HG03378 (cell line): Measurements from ENCODE around the gene PRKCZ.

Source experiments
- ATAC-seq: cut with Tn5 transposase; IDR thresholded peaks from one replicate; pipeline ENCODE4 v1.9.1; 2021; ENCODE audit warnings: mild to moderate bottlenecking, moderate library complexity; ENCODE audit not compliant: unreplicated experiment

PRKCZ gene

DNA sequence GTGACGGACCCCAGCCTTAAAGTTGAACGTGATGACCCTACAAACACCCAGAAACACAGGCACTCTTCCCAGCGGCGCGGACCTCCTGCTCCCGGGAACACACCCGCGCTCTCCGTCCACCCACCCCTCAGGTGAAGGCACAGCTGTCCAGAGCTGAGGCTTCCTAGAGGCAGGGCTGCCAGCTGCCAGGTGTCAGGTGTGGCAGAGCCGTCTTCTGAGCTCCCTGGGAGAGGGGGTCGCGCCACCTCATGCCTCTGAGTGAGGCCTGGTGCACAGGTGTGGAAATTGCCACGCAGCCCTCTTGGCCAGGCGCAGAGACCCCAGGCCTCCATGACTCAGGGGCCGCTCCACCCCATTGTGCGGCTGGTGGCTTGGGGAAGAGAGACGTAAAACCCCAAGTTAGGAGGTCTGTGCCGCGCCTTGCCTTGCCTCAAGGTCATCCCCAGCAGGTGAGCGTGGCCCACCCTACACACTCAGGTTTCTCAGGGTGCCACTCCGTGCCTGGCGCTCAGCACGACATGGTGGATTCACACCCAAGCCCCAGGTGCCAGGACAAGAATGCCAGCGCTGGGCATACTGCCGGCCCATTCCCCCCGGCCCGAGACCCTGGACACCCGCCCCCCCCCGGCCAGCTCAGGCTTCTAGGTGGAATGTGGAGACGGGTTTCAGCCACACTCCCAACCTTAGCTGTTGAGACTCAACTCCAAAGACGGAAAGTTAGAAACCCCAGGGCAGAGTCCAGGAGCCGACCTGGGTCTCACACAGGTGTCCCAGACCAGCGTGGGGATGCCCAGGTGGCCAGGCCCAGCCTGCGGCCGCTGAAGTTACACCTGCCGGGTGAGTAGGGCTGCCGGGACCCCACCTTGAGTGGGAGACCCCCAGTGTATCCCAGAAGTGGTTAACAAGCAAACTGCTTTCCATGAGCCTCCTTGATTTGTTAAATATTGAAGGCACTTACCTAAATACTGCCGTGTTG, 136.0 kb downstream of the PRKCZ start:
- no peak for ATAC-seq

DNA sequence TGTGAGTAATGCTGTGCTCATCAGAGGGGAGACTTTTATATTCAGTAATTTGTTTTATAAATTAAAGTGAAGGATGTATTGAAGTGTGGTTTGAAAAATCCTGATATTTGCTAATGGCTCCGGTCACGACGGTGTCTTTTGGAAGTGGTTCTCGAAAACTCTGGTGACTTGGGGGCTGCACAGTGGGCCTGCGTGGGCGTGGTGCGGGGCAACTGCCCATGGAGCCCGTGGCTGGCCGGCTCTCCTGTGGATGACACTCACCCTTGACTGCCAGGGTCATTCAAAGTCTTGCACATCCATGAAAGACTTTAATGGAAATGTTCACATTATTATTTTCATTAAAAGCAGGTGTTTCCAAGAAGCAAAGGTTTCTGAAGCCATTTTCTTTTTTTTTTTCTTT, 136.7 kb downstream of the PRKCZ start:
- ATAC-seq, result no peak

DNA sequence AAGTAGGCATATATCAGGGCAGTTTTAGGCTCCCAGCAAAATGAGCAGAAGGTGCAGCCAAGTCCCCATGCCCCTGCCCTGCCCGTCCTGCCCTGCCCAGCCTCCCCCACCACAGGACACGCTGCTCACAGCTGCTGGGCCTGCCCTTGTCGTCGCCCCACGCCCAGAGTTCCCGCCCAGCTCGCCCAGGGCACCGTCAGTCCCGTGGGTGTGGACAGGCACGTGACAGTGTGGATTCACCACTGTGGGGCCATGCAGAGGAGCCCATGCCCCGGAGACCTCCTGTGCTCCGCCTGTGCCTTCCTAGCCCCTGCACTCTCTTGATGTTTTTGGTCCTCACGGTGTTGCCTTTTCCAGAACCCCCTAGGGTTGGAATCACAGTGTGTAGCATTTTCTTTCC, 137.4 kb downstream of the PRKCZ start:
- ATAC-seq, result no peak

DNA sequence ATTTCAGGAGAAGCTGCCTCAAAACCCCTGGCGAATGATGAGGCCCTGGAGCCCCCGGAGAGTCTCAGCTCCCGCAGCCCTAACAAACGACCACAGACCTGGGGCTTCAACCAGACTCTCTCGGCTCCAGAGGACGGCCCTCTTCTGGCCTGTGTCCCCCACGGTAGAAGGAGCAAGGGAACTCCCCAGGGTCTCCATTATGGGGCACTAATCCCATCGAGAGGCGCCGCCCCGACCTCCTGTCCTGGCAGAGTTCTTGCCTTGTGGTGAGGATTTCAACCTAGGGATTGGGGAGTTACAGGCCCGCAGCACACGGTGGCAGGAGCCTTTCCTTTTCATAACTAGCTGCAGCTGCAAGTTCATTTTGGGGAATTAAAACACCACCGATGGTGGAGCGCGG, 138.1 kb downstream of the PRKCZ start:
- ATAC-seq, result no peak

DNA sequence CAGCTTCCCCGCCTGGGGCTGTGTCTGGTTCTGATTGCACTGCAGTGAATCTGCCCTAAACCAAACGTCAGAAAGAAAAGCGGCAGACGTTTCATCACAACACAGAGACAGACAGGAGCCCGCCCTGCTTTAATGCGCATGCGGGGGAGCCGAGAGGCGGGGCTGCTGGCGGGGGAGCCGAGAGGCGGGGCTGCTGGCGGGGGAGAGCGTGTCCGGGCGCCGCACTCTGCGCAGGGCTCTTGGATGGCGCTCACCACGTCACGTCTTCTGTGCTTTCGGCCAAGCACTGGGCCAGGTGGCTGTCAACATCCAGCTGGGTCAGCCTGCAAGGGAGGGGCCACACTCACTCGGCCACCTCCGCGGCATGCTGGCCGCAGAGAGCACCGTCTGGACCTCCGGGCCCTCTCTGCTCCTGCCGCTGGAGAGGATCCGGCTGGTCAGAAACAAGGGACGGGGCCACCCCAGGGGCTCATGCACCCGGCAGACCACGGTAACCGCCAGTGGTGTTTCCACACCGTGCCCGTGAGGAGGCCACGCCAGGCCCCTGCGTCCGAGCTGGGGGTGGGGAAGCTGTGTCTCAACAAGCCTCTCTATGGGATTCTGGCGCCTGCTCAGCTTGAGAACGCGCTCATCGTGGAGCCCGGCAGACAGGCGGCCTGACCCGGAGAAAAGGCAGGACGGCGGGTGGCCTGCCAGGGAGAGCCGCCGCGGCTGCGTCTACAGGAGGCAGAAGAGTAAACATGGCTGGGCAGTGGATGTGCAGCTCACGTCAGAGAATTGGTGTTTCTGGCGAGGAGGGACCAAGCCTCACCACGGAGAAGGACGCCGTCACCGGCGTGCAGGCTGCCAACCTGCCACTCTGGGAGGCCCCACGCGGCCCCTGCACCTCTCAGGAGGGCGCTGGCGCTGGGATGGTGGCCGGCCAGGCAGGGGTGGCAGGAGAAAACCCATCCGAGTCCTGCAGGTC, 139.5 kb downstream of the PRKCZ start:
- ATAC-seq, result no peak

DNA sequence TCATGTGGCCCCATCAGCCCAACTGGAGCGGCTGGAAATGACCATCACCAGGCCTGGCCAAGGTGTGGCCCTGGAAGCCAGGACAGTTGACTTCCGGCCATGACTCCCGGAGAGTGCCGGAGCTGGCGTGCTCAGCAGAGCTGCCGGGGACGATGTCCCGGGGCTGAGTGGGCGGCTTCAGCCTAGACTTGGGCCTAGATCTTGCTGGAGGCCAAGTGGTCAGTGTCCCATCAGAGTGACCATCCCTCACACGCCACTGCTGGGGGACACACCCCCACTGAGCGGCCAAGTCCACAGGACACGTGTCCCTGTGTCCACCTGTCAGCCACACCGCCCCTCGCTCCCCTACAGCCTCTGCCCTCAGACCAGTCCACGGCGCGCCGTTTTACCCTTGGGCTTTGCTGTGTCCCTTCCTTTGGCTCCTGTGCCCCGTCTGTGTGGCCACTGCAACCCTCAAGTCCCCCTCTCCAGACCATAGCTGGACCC, 140.3 kb downstream of the PRKCZ start:
- ATAC-seq, result no peak

DNA sequence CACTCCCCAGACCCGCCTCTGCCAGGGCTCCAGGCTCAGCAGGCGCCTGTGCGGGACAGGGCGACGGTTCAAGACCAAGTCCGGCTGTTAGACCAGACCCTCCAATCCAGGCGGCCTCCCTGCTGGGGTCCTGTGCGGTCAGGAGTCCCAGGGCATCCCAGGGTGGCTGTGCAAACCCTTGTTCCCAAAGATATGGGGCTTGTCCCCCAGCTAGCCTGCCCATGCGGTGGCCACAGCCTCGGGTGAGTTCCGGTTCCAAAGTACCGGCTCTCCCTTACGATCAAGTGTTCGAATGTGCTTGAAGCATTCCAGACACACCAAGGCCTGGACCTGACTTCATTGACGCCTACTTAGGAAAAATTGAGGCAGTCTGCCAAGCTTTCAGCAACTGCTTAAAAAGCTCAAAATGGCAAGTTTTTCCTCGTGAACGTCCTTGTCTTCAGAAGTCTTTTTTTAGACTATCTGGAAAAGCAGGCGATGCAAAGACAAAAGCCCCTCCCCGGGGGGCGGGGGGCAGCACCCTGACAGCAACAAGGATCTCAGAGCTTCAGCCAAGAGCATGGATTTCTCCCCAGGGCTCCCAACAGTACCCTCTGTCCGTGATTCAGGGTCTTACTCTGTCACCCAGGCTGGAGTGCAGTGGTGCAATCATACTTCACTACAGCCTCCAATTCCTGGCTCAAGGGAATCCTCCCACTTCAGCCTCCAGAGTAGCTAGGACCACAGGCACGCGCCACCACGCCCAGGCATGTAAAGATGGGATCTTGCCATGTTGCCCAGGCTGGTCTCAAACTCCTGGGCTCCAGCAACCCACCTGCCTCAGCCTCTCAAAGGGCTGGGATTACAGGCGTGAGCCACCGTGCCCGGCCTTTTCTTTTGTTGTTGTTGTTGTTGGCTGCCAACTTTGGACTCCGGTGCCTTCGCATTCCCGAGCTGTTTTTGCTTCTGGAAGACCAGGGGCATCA, 142.1 kb downstream of the PRKCZ start:
- ATAC-seq, result no peak

DNA sequence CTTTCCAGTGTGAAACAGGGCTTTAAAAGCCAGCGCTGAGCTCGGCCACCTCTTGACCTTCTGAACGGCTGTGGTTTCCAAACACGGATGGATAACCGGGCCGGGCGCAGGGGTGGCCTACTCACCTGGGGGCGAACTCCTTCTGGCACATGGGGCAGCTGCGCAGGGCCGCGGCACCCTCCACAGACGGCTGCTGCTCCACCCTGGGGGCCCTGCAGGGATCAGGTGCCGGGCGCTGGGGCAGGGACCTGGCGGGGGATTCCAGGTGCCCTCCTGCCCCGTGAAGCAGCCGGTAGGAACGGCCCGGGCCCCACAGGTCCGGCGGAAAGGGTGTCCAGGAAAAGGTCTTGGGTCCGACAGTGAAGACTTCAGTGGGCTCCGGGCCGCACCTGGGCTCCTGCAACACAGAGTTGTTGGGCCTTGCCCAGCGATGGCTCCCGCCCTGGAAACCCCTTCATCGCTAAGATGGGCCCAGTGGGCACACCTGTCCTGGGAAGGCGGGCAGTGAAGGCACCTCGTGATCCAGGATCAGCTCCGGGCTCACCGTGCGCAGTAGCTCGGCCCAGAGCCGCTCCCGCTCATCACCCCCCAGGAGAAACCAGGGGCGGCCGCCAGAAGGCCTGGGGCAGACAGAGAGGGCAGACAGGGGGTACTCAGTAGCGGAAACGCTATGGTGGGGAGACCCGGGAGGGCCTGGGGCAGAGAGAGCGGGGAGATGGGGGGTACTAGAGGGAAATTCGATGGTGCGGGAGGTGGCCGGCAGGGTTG, 143.5 kb downstream of the PRKCZ start:
- no peak for ATAC-seq

DNA sequence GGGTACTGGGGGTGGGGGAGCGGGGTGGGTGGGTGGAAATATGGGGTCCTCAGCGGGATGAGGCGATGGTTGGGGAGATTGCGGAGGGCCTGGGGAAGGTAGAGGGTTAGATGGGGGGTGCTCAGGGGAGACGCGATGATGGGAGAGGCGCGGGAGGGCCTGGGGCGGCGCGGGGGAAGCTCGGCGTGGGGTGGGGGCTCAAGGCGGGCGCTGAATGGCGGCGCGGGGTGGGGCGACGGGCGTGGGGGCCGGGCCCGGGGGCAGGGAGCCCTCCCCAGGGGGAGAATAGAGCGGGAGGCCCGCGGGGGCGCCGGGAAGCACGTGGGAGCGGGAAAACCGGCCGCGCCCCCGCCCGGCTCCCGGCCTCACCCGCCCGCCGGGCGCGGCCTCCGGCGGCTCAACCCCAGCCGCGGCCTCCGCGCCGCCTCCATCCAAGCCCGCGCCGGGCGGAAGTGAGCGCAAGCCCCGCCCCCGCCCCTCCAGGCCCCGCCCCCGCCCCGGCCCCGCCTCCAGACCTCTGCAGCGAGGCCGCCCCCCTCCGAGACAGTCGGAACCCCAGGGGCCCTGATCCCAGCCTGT, 144.2 kb downstream of the PRKCZ start, which contains the start of gene FAAP20:
Gene FAAP20, minus strand, starts transcription at position 454 of the 579 bp plus-strand sequence. Its CDS starts 23 bp downstream, at position 431.
- ATAC-seq, result peak; percentile 21

DNA sequence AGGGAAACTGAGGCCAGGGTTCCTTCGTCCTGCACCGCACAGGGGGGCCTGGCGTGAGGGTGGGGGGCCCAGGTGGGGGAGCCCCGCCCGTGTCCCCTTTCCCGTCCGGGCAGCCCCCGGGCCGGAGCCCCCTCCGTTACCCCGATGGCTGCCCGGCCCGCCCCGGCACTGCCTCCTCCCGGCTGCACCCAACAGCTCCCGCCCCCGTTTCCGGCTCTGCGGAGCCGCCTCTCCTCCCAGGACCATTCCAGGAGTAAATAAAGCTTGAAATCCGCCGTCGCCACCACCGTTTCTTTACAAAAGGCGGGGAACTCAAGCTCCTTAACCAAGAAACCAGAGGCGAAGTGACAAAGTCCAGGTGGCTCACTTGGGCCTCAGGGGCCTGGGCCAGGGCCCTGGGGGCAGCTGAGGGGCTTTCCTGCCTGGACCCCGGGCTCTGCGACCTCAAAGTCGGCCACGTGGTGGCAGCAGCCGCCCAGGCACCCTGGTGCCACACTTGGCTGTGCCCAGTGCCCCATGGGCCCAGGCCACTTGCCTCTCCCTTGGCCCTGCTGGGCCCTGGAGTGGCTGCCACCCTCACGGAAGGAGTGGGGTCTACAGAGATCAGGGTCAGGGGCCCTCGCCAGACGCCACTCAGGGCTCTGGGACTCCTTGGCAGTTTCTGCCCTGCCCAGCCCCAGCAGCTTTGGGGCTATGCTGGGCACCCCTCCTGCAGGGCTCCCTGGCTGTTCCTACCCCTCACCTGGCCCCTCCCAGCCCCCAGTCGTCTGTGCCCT, 144.9 kb downstream of the PRKCZ start:
- ATAC-seq, result peak; percentile 44

DNA sequence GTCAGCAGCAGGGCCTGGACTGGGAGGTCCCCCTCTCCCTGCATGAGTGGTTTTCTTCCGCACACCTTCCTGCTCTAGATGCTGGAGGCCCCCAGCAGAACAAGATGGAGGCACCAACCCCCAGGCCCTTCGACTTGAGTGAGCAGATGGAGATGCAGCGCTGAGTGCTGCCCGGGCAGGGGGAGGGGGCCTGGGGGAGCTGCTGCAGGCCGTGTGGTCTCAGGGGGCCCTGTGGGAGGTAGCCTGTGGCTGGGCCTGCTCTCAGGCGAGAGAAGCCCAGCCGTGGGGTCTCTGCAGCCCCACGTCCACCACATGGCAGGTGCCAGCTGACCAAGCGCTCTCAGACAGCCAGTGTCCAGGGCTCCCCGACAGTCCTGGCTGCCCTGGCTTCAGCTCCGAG, 145.6 kb downstream of the PRKCZ start:
- ATAC-seq, result no peak

DNA sequence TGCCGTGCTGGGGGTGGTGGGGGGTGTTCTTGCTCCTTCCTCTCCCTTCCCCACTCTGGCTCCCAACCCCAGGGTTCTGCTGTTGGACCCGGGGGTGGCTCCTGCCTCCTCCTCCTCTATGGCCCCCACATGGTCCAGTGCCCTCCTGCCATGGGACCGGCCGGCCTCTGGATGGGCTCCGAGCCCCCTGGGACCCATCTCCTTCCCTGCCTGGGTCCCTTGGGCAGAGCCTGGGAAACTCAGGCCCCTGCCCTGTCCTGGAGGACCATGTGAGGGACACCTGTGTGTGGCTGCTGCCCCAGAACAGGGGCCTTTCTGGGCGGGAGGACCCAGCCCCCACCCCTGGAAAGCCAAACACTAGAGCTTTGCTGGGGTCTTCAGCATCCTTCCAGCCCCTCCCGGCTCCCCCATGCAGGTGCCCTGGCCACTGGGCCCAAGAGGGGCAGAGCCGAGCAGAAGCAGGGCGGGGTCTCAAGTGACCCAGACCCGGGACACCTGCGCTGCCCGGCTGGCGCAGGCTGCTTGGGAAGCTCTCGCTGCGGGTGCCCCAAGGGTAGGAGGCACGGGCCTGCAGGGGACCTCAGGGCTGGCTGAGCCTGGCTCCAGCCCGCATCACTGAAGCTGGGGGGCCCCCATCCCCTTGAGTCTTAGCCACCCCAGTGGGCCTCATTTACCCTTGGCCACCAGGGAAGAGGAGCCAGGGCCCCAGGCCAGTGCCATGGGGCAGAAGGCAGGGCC, 146.9 kb downstream of the PRKCZ start:
- ATAC-seq, result no peak

DNA sequence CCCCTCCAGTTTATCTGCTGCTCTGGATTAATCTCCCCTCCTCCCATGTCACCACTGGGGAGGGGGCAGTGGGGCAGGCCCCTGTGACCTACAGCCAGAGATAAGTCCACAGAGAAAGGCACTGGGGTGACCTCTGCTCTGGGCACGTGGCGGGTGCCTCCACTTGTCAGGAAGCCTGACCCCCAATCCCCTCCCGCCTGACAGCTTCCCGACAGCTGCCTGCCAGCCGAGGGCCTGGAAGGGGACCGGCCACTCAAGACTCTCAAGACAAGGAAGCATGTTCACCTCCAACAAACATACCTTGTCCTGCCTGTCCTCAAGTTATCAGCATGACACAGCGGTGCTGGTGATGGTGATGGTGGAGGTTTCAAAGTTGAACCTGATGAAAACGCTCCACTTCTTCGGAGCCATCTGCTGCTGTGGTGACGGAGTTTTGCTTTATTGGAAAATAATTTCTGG, 147.5 kb downstream of the PRKCZ start:
- ATAC-seq, result no peak

DNA sequence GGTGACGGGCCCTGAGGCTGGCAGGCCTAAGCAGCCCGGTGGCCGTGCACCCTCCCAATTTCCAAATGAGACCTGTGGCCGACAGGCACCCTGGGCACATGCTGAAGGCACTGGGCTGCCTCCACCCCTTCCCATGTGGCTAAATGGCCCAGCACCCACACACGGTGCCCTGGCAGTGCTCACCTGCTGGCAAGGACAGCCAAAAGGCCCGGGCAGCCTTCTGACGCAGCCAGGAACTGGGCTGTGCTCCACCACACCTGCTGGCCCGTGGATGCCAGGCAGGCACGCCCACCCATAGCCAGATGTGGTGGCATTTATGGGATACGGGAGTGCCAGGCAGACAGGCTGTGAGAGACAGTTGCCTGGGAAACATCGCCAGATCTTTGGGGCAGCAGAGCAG, 148.4 kb downstream of the PRKCZ start:
- no peak for ATAC-seq

DNA sequence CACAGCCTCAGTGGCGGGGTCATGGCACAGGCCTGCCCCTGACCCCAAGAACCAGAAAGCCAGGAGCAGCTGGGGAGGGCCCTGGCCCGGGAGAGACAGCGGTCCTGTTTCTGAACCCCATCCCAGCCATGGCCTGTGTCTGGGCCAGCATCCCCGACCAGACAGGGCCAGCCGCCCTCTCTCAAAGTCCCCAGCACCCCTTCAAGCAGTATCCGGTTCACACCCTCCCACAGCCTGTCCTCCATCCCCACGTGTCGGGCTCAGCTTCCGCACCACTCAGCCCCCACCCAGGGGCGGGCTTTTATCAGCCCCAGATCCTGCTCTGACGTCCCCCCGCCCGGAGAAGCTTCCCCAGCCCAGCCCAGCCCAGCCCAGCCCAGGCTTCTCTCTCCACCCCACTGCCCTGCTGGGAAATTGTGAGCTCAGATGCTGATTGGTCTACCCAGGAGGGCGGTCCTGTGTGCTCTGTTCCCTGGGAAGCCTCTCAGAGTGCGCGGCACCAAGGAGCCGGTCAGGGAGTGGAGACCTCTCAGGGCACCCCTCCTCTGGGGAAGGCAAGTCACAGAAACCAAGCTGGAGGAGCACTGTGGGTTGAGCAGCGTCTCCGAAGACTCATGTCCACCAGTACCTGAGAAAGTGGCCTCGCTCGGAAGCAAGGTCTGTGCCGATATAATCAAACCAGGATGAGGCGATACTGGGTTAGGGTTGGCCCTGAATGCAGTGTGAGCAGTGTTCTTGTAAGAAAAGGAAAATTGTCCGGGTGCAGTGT, 149.0 kb downstream of the PRKCZ start:
- no peak for ATAC-seq

DNA sequence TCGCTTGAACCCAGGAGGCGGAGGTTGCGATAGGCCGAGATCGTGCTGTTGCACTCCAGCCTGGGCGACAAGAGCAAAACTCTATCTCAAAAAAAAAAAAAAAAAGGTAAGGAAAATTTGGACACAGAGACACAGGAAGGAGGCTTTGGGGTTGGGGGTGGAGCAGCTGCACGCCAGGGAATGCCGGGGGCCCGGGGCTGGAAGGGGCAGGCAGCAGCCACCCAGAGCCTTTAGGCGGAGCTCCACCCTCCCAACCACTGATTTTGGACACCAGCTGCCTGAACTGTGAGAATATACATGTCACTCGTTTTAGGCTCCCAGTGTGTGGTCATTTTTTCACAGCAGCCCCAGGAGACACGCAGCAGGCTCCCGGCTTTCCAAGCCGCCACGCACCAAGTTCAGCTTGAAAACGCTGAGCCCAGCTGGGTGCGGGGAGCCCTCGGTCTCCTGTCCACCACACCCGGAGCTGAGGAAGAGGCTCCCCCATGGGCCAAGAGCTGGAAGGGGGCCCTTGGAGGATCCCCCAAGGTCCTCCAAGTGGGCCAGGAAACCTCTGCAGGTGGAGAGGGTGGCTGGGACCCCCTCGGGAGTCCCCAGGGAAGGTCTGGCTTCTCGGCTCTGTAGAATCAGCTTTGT, 150.2 kb downstream of the PRKCZ start:
- no peak for ATAC-seq
